COLO668 (cell line): ENCODE results near the gene SLC35C1.
A peak's percentile ranks its signal among the peaks of the same experiment; 100 is the strongest.
"Not testable (repeated sequence)": the region's sequence is repeated elsewhere in the genome, so short reads cannot be mapped to it uniquely, and the experiment has no call there.

Source experiments
- DNase-seq: peaks from one replicate; lab custom pipeline; 2025; ENCODE audit not compliant: unreplicated experiment; lab: John Stamatoyannopoulos, UW

Gene SLC35C1

DNA sequence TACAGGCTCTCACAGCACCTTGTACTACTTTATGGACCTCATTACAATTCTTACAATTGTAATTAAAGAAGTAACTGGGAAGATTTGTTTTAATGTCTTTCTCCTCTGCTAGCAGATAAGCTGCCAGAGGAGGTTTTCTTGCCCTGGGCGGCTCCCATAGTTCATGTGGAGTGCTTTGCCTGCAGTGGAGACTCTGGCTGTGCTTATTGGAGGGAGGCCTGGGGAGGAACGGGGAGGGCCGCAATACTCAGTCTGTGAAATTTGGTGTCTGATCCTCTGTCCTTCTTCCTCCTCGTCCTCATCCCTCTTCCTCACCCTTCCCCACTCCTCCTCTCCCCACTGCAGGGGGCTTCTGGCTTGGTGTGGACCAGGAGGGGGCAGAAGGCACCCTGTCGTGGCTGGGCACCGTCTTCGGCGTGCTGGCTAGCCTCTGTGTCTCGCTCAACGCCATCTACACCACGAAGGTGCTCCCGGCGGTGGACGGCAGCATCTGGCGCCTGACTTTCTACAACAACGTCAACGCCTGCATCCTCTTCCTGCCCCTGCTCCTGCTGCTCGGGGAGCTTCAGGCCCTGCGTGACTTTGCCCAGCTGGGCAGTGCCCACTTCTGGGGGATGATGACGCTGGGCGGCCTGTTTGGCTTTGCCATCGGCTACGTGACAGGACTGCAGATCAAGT is 5.6 kb downstream of the SLC35C1 start:
- DNase-seq = no peak

DNA sequence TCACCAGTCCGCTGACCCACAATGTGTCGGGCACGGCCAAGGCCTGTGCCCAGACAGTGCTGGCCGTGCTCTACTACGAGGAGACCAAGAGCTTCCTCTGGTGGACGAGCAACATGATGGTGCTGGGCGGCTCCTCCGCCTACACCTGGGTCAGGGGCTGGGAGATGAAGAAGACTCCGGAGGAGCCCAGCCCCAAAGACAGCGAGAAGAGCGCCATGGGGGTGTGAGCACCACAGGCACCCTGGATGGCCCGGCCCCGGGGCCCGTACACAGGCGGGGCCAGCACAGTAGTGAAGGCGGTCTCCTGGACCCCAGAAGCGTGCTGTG is 6.1 kb downstream of the SLC35C1 start:
- DNase-seq = no peak

DNA sequence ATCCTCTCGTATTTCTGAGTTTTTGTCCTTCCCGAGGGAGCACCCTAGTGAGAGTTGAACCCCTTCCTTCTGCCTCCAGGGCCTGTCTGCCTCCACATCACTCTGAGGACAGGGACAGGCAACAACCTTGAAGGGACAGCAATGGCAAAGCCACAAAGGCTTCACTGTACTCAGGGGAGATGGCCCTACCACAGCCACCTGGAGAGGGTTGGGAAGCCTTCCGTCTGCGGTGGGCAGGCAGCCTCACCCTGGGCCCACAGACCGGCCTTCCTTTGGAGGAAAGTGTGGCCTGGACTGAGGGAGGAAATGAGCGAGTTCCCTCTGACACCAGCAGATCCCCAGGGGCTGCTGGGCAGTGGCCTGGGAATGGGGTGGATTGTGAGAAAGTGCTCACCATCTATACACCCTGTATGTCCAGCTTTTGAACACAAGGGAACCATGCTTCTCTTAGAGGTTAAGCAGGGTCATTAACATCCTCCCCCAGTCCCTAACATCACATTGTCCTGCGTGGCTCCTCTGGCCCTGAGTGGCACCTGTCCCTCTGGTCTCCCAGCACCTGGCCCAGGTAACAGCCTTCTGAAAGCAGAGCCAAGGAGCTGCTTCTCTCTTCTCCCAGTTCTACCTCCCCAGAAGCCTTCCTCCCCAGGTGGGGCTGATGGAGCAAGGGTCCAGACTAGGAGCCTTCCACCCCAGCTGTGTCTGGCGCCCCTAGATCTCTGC is 6.8 kb downstream of the SLC35C1 start:
- no peak for DNase-seq

DNA sequence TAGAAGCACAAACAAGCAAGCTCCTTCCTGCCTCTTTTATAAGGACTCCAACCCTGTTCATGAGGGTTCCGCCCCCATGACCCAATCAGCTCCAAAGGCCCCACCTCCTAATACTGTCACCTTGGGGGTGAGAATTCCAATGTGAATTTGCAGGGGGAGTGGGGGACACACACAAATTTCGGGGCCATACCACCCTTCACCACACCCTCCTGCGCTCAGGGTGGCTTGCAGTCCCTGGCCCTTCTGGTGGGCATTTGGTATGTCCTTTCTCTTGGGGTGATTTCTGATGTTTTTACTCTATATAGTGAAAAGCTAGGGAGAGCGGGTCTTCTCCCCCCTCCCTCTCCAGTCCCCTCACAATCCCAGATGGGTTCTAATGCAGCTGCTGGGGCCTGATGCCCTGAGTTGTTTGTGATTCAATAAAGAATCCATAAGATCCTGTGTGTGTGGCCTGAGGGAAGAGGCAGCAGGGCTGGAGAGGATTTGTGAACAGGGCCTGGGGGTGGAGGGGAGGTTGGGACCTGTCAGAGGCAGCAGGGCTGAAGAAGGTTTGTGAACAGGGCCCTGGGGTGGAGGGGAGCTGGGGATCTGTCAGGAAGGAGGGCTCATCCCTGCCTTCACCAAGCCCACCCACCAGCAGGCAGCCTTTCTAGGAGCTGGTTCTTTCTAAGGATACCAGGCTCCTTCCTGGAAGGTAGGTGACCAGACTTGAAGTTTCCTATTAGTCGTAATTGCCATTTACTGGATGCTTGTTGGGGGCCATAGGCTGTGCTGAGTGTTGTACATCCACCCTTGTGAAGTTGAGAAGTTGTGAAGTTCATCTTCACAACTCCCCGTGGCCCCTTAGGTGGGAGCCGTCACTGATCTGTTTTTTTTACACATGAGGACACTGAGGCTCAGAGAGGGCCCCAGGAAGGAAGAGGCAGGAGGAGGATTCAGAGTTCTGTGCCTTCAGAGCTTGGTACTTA is 7.9 kb downstream of the SLC35C1 start:
- DNase-seq = no peak

DNA sequence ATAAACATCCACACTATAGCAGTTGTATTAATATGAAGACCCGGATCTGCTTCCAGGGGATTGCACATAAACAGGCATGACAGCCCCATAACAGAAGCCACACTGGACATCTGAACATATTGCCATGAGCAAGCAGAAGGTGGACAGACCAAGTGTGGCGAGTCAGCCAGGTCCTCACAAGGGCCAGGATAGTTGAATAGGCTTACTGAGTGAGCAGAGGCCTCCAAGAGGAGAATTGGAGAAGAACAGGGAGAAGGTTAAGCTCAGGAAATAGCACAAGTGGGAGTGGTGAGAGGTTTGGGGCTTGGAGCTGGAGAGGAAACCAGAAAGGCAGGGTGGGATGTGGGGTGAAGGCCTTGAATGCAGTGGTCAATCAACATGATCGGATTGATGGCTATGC is 10.8 kb downstream of the SLC35C1 start:
- no peak for DNase-seq

DNA sequence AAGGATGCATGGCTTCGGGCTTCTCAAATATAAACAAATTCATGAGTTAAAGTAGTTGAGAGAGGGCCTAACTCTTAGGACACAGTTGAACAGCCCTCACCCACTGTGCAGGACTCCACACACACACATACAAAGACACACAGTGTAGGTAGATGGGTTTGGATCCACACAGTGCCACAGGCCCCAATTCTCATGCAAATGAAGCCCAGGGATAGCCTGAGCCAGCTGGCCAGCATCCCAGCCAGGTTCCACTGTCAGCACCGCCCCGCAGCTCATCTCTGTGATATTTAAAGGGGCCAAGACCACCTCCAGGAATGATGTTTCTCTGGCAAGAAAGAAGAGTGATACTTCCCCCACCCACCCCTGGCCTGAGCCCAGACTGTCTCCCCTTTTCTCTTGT is 11.7 kb downstream of the SLC35C1 start:
- peak; percentile 25 for DNase-seq

DNA sequence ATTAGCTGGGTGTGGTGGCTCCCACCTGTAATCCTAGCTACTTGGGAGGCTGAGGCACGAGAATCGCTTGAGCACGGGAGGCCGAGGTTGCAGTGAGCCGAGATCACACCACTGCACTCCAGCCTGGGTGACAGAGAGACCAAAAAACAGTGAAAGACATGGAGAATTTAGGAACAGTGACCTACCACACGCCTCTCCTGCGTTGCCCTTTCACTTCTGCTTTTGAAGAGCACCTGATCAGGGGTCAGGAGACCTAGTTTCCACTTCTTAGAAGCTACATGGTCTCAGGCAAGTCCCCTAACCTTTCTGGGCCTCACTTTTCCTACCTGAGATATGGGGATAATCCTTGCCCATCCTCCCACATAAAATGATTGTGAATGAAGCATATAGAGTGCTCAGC is 12.2 kb downstream of the SLC35C1 start:
- DNase-seq = no peak

DNA sequence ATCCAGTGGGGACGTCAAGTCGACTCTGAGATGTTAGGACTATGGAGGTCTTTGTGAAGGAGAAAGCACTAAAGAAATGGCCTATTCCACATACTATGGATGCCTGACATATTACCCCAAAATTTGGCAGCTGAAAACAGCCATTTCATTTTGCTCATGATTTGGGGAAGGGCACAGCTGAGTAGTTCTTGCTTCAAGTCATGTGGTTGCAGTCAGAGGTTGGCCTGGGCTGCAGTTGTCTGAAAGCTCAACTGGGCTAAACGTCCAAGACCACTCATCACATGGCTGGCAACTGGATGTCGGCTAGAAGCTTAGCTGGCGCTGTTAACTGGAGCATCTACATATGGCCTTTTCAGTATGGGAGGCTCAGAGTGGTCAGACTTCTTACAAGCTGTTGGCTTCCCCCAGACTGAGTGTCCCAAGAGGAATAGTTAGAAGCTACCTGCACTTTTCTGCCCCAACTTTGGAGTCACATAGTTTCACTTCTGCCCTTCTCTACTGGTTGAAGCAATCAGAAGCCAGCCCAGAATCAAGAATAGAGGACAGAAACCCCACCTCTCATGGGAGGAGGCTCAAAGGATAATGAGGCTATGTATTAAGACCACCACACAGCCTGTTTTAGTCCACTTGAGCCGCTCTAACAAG is 14.1 kb downstream of the SLC35C1 start:
- no peak for DNase-seq

DNA sequence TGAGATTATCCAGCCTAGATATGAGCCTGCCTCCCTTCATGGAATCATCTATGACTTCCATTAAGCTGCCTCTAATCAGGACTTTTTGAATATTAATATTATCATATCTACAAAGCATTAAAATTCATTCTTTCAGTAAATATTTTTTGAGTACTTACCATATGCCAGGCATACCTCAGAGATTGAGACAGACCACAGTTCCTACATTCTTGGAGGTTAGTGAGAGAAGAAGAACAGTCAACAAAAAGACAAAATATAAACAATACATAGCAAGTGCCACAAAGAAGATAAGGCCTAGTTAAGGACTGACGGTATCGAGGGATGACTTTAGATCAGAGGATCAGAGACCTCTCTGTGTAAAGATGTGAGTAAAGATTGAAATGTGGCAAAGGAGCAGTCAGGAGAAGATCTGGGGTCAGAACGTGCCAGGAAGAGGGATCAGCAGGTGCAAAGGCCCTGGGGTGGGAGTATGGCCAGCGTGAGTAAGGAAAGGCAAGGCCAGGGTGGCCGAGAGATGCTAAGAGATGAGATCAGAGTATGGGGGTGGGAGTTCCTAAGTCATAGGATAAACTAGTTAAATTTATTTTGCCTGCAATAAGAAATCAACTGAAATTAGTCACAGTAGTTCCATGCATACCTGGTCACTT is 15.4 kb downstream of the SLC35C1 start:
- DNase-seq = no peak

DNA sequence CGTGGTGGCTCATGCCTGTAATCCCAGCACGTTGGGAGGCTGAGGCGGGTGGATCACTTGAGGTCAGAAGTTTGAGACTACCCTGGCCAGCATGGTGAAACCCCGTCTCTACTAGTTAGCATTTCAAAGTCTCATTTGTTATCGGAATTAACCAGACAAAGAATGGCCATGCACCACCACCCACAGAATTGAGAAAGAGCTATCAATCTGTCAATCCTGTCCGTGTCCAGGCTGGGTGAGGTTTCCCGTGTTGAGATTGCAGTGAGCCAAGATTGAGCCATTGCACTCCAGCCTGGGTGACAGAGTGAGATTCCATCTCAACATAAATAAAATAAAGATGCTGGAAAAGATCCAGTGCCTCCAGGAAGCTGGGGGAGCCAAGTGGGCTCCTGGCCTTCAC is 21.5 kb downstream of the SLC35C1 start:
- DNase-seq = not testable (repeated sequence)

DNA sequence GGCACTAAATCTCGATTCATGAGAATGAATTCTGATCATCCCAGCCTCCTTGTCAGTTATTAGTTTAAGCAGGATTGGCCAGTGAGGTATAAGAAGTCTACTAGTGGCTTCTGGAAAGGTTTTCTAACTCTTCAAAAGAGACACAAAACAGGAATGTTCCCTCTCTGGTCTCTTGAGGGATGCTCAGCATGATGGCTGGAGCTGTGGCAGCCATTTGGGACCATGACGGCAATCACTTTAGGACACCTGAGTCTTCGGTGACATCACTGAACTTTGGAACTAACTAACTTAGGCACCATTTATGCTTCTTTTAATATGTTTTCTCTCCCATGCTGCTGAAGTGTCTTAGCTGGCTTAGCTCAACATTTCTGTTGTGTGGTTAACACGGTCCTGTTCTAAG is 22.2 kb downstream of the SLC35C1 start:
- DNase-seq = no peak

DNA sequence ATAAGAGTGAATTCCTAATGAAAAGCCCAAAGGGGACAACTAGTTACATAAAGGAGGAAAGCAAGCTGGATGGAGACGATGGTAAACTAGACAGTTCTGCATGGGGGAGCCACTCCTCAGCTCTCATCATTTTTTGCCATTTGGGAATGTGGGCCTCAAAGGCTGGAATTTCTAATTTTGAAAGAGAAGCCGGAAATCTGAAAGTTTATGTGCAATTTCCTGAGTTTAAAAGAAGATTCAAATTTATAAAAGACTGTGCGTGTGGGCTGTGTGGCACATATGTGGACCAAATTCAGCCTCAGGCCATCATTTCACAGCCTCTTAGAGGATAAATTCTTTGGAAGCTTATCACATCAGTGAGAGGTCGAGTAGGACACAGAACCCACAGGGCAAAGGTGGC is 24.0 kb downstream of the SLC35C1 start:
- DNase-seq = no peak

DNA sequence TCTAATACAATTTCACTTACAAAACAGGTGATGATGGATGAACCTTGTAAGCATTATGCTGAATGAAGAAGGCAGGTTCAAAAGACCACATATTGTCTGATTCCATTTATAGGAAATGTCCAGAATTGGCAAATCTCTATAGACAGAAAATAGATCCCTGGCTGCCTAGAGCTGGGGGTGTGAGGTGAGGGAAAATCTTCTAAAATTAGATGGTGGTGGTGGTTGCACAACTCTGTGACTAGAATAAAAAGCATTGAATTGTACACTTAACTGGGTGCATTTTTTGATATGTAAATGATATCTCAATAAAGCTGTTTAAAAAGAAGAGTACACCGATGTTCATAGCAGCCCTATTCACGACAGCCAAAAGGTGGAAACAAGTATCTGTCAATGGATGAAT is 25.6 kb downstream of the SLC35C1 start:
- no peak for DNase-seq

DNA sequence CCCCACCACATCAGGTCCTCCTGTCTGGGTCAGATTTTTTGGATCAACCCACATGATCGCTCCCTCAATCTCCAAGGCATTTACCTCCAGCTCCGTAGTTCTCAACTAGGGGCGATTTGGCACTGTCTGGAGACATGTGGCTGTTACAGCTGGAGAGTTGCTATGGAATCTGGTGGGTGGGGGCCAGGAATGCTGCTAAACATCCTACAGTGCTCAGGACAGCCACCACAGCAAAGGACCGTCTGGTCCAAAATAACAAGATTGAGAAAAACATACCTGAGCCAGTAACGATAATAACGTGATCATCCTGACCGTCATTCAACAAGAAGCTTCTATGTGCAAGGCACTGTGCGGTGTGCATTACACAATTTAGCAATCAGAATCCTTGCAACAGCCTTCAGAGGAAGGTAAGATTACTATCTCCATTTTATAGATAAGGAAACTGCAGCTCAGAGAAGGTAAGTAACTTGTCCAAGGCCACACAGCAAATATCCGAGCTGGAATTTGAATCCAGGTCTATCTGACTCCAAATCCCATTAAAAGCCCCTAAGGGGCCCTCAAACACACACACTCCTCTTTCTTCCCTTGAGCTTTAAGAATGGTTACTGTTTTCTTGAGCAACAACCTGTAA is 28.0 kb downstream of the SLC35C1 start:
- DNase-seq = no peak

DNA sequence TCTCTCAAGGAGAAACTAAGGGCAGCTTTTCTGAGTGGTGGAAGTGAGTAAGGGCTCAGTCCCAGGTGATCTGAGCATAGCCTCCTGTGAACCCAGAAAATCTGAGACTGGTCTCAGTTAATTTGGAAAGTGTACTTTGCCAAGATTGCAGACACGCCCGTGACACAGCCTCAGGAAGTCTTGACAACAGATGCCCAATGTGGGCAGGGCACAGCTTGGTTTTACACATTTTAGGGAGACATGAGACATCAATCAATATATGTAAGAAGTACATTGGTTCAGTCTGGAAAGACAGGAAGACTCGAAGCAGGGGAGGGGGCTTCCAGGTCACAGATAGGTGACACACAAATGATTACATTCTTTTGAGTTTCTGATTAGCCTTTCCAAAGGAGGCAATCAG is 28.8 kb downstream of the SLC35C1 start:
- no peak for DNase-seq

DNA sequence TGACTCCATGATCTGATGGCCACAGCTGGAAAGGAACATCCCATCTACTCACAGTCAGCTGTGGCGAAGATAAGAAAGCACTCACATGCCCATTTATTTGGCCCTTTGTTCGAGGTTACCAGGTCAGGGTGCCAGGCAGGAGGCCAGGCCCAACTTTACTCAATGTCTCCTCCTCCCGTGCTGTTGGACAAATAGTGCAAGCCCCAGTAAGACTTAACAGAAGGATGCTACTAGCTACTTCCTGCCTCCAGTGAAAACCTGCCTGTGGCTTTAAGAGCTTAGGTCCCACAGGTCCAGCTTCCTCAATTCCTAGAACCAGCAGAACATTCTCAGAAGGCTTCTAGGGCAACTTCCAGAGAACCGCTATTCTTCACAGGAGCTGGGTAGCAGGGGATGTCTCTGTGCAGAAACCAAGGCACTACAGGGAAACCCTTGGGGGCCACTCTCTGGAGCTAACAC is 29.4 kb downstream of the SLC35C1 start:
- DNase-seq = no peak

DNA sequence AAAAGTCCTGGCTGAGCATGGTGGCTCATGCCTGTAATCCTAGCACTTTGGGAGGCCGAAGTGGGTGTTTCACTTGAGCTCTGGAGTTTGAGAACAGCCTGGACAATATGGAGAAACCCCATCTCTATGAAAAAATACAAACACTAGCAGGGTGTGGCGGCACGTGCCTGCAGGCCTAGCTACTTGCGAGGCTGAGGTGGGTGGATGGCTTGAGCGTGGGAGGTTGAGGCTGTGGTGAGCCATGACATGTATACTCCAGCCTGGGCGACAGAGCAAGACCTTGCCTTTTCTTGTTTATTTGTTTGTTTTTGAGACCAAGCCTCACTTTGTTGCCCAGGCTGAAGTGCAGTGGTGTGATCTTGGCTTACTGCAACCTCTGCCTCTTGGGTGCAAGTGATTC is 34.3 kb downstream of the SLC35C1 start:
- DNase-seq = no peak

DNA sequence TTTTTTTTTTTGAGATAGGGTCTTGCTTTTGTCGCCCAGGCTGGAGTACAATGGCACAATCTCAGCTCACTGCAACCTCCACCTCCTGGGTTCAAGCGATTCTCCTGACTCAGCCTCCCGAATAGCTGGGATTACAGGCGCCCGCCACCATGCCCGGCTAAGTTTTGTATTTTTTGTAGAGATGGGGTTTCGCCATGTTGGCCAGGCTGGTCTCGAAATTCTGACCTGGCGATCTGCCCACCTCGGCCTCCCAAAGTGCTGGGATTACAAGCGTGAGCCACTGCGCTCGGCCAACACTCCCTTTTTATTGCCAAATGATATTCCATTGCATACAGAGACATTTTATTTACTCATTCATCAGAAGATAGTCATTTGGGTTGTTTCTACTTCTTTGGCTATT is 35.3 kb downstream of the SLC35C1 start:
- DNase-seq = not testable (repeated sequence)

DNA sequence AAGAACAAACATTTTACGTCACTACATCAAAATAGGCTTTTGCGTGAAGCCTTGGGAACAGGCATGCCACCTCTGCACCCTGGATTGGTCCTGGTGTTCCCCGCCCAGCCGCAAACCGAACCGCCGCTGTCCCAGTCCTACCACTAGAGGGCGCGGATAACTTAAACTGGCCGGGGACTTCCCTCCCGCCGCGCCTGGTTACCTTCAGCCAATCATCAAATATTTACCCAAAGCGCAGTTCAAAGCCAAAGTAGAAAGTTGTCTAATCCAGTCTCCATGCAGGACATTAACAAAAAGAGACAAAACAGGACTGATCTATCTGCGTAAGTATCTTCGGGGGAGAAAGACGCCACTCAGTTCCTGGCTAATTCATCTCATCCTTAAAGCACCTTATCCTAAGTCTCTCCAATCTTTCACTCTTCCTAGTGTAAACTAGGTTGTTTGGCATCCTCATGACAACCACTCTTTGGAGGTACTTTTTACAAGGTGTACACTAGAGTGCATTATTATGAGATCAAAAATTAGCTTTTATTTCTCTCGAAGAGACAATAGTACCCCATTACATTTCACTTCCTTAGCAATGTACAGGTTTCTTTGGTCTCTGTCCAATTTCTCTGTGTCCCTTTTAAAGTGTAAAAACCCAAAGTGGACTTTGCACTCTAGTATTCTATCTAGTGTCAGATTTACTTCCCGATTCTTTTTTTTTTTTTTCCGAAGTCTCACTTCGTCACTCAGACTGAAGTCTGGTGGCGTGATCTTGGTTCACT is 38.4 kb downstream of the SLC35C1 start:
- DNase-seq = peak; percentile 92
